HG03108 (cell line): ENCODE data around the gene DHRS13.
"Not testable (repeated sequence)": the region's sequence is repeated elsewhere in the genome, so short reads cannot be mapped to it uniquely, and the experiment has no call there.

Experiments used
- ATAC-seq: cut with Tn5 transposase; IDR thresholded peaks from one replicate; pipeline ENCODE4 v1.9.1; 2021; ENCODE audit warnings: moderate library complexity; ENCODE audit not compliant: unreplicated experiment

Gene DHRS13

GRCh38 chr17:28937044-28937729, 34.3 kb upstream of the DHRS13 start:
- ATAC-seq = no peak

DNA sequence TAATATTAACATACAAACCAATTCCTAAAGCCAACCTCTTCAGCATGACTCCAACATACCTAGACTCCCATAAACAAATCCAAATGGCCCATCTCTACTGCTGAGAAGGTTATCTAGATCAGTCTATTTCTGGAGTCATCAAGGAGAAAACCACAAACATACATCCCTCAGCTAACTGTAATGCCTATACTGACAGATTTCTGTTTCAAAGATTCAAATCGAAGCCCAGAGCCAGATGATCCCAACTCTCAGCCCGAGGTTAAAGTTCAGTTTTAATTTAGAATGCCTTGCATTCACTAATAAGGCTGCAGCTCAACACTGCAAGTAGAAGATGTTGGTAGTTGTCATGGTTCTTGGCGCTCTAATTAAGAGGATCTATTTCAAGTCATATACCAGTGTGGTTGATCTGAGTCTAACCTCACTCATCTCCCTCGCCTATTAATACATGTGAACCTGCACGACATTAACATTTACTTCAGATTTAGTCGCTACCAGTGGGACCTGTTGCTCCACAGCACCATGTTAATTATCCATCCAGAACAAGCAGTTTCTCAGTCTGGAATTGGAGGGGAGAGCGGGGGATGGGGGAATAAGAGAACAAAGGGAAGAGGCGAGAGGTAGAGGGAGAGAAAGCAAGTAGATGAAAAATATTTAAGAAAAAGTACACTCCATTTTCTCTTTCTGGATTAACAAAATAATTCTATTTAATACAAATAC, 33.0 kb upstream of the DHRS13 start:
- ATAC-seq = no peak

GRCh38 chr17:28934508-28934907, 31.6 kb upstream of the DHRS13 start:
- ATAC-seq = not testable (repeated sequence)

DNA sequence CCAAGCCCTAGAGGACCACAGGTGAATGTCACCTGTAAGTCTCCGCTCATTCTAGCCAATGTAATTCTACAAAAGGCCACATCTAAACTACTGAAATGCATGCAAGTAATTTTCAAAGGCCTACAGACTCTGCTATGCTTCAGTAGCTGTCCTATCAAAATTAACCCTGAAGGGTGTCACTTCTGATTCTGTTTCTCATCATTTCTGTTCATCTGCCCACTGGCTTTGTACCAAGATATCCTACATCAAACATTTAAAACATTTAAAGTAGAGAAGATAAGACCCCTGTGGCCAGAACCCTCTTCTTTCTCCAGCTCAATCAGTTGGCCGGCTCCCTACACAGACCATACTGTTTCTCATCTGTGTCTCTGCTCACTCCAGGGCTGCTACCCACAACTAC, 26.9 kb upstream of the DHRS13 start:
- no peak for ATAC-seq

DNA sequence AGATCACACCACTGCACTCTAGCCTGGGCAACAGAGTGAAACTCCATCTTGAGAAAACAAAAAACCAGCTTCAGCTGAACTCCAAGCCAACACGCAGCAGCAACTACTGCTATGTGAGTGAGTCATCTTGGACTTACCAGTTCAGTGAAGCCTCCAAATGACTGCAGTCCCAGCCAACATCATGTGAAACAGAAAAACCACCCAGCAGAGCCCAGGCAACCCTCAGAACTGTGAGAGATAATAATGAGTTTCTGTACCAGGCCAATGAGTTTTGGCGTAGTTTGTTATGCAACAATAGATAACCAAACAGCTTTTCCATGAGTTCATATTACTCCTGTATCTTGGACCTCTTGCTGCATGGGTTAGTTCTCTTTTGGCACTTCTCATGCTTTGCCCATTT, 25.2 kb upstream of the DHRS13 start:
- no peak for ATAC-seq

DNA sequence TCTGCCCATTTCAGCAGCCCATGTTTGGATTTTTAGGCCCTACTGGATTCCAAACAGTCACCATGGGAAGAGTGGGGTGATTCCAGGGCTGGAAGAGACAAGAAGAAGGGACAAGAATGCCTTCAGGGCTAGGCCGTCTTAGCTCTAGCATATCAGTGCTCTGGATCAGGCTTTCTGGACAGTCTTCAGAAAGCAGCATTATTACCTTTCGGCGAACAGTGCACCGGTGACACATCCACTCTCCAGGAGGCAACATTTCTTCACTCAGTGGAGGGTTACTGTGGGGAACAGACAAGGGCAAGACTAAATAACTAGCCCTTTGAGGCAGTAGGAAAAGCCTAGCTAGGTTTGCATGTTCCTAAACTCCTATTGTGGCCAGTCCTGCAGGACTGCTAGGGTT, 23.9 kb upstream of the DHRS13 start:
- ATAC-seq = no peak

DNA sequence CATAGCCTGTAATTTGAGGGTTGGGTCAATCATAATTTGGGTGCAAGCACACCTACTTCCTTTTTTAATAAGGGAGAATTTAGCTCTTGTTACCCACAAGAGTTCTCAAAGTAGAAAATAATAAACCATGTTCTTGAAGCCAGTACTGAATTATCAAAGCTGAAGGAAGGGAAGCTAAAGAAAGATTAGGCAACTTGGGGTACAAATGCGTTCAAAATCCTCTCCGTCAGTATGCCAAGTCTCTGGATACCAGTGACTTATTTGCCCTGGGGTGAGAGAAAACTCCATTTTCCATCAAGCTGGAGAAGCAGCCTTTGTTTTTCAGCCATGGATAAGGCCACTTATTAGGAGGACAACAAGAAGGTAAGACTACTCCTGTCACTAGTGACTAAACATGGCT, 23.5 kb upstream of the DHRS13 start:
- ATAC-seq = no peak

DNA sequence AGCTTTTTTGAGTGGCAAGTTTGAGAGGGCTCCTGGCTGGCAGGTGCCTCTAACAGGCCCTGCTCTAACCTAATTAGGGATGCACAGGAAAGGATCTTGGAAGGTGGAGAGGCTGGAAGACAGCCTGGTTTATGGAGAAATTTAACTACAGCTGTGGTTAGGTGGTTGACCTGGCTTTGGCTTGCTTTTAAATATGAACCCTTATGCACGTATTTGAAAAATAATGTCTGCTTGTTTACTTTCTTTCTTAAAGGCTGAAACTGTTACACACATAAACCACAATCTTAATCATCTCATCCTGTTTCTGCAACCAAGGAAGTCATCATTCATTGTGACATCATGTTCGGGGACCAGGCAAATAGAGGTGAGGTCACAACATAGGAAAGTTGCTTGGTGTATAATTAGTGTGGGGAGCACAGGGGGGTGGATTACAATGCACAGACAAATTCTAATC, 23.1 kb upstream of the DHRS13 start:
- peak; percentile 48 for ATAC-seq

- no peak for ATAC-seq
Observed at GRCh38 chr17:28920201-28920600, 17.3 kb upstream of the DHRS13 start.

GRCh38 chr17:28918295-28918694, 15.4 kb upstream of the DHRS13 start:
- ATAC-seq = no peak

- no peak for ATAC-seq
Observed at GRCh38 chr17:28917465-28917864, 14.6 kb upstream of the DHRS13 start.

- no peak for ATAC-seq
Observed at GRCh38 chr17:28917029-28917428, 14.2 kb upstream of the DHRS13 start.

GRCh38 chr17:28916302-28916934, 13.5 kb upstream of the DHRS13 start:
- ATAC-seq = no peak

- ATAC-seq = no peak
Observed at GRCh38 chr17:28912938-28913333, 10.1 kb upstream of the DHRS13 start.

- no peak for ATAC-seq
Observed at GRCh38 chr17:28912281-28912937, 9.5 kb upstream of the DHRS13 start.

DNA sequence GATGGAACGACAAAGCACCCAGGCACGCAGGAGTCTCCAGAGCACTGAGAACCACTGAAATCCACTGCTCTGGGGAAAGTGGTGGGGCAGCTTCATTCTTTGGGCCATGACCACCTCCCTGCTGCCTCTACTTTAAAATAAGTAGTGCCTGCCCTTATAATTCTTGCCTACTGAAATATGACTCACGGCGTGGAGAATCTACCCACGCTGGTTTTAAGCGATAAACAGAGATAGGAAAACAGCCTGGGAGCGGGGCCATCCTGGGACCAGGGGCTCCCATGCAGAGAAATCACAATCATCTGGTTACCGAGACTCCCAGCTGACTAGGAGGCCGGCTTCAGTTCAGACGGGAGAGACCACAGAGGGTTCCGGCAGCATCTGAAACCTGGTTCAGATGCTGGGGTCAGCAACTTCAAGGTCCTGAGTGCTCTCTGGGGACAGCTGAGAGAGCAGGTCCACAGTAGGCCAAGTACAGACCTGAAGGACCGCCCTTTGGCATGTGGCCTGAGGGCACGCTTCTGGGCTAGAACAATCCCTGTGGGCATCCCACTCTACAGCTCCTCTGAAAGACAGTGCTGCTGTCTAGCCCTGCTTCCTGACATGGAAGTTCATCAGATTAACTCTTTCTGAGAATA, 8.6 kb upstream of the DHRS13 start:
- no peak for ATAC-seq

DNA sequence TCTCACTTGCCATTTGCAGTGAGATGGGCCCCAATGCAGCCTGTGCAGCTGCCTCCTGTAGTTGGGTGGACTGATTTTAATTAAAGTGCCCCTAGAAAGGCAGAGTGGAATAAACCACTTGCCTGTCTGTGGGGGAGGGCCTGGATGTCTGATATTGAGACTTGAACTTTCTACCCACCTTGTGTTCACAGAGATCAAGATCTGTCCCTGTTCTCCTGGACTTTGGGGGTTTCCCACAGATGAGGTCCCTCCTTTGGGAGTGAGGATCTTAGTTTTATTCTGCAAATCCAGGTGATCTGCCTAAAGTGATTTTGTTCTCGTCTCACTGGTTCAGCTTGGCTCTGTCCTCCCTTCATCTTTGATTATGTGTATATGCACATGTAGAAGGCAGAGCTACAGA, 7.7 kb upstream of the DHRS13 start:
- ATAC-seq = no peak

DNA sequence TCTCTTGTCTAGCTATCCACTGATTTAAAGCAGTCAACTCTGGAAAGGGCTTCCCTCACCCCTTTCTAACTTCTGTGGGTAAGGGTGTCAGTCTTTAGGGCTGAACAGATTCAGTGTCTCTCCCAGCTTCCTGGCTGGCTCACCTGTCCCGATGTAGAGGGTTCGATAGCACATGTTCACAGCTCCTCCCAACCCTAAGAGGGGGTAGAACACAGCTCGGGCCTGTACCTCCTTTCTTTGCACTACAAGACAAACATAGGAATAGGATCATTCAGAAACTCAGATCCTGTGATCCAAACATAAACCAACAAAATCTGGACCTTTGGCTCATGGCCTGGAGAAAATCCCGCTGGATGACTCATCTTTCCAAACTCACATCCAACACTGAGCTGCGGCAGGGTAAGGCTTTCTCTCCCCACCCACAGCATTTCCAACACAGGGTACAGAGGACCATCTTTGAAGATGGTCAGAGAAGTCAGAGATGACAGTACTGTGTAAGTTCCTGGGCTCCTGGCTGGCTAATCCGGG, 5.8 kb upstream of the DHRS13 start:
- no peak for ATAC-seq

DNA sequence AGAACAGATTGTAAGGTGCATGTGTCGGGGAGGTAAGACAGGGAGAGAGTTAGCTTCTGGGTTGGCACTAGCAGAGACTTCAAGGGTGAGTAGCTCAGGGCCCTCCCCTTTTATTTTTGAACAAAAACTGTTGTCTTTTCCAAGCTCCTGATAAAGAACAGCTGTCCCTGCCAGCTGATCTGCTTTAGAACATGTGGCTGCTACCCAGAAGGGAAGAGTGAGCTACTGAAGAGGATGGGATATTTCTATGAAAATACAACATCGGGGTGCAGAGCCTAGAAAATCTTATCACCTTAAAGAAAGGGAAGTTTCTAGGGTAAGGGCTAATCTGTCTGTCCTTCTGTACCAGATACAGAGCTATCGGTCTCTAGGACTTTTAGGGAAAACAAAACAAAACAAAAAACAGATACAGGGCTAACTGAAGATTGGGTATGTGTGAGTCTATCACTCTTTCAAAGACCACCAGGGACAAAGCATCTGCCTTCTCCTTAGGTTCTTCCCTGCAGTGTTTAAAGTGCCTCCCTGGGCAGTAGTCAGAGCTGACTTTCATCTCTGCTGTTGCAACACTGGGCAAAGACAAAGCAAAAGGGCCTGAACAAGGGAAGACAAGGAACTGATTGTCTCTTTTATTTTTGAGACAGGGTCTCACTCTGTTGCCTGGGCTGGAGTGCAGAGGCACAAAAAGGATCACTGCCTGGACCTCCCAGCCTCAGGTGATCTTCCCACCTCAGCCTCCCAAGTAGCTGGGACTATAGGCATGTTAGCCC, 5.0 kb upstream of the DHRS13 start:
- ATAC-seq = no peak
